ENCODE data around the gene PEX14. TPM values are rescaled to one million over a fixed set of nuclear protein-coding genes. Genes with fewer than 3 reads are reported as not detected.

The PEX14 gene
- total RNA-seq, 1 donor from 2014 or later, result 21.6 TPM

DNA sequence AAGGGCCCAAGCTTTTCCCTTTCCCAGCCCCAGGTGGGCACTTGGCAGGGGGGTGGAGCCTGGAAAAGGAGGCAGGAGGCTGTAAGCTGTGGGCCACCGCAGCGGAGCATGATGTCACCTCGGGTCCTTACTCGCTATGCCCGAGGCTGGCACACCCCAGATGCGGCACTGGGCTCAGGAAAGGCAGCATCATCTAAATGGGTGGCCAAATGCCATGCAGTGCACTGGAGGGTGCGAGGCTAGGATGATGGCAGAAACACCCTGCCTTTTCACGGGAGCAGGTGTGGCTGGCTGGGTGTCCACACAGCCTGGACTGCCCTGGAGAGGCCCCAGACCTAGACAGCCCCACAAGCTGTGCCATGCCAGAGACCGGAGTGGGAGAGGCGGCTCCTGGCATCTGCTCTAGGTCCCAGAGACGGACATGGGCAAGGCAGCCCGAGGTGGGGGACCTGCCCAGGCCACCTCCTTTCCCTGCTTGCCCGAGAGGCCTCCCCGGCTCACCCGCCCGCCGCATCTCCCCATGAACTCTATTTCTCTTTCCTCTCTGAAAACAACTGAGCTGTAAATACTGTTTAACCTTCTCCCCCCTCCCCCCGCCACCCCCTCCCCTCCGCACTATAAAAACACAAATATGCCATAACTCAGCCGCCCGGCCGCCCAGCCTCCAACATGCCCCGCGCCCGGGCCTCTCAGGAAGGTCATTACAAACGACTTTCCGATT is 197.0 kb downstream of the PEX14 start:
- Histone ChIP-seq H3K4me1 (peaks cover 42% of the 10 kb centered on the region), H3K27me3 (no peaks in the 10 kb centered on the region), H3K27ac (peak overlapping the region; percentile 18), H3K9me3 (no peaks in the 10 kb centered on the region), H3K36me3 (no peaks in the 10 kb centered on the region), H3K4me3 (no peak overlapping the region)
- DNase-seq (ENCODE audit: extremely low spot score in 2 of 2), result no peak
- no peak for TF ChIP-seq POLR2AphosphoS5 (IDR thresholded peaks at IDR 0.05; ENCODE audit: insufficient read depth in 1 of 2, low read depth in 1 of 2)
- TF ChIP-seq POLR2A (IDR thresholded peaks at IDR 0.05), result no peak
- no peak for TF ChIP-seq CTCF (IDR thresholded peaks at IDR 0.05)
- intact Hi-C loops (cut with DNase I), result no loop called here

DNA sequence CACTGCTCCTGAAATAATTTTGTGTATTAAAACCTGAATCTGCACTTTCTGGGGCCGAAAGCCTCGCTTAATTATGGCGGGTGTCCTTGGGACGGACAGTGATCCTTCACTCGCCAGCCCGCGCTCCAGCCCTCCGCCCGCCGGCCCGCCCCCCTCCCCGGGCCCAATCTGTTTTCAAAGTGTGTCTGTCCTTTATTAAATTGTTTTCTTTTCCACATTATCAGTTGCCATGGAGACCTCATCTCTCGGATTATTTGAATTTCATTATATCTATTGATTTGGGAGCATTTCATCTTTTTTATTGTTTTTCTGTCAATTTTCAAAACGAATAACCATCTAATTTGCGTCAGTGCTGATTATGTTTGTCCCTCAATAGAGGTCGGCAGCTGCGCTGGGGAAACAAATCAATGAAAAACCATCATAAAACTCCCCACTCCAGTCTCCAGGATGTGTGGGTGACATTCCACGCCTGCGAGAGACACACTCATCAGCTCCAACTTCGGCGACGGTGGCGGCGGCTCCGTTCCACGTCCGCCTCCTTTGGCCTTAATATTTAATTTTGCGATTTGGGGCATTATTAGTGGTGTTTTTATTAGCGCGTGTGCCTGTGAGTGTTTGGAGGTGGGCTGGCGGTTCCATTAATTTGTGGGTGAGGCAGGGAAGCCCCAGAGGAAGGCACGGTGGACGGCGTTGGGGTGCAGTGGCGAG is 197.7 kb downstream of the PEX14 start:
- Histone ChIP-seq H3K36me3 (no peaks in the 10 kb centered on the region), H3K27ac (no peak overlapping the region), H3K4me3 (no peak overlapping the region), H3K4me1 (peaks cover 43% of the 10 kb centered on the region), H3K9me3 (no peaks in the 10 kb centered on the region), H3K27me3 (no peaks in the 10 kb centered on the region)
- TF ChIP-seq POLR2AphosphoS5 (IDR thresholded peaks at IDR 0.05; ENCODE audit: insufficient read depth in 1 of 2, low read depth in 1 of 2) (no peak), POLR2A (IDR thresholded peaks at IDR 0.05) (no peak), CTCF (IDR thresholded peaks at IDR 0.05) (no peak)
- intact Hi-C loops (cut with DNase I), result no loop called here
- no peak for DNase-seq (ENCODE audit: extremely low spot score in 2 of 2)

DNA sequence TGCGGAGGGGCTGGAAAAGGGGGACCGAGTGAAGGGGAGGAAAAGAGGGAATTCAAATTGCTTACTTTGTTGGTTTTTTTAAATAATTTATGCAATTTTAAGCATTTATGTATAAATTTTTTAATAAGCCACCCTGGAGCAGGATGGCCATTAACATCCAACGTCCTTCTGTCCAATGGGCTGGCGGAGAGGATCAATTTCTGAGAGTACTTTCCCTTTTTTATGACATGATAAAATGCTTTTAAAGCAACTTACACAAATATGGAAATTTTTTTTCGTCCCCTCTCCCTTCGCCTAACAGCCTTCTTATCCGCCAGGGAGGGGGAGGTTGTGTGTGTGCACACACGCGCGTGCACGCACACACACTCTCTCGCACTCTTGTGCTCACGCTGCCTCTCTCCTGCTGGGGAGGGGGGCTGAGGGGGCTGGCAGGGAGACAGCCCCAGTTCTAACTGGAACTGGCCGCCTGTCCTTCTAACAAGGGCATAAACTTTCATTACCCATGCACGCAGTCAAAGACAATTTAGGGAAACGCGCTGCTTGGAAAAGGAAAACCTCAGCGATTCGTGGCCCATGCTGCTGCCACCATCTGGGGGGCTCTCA is 198.5 kb downstream of the PEX14 start:
- Histone ChIP-seq H3K36me3 (no peaks in the 10 kb centered on the region), H3K27me3 (no peaks in the 10 kb centered on the region), H3K9me3 (no peaks in the 10 kb centered on the region), H3K27ac (no peak overlapping the region), H3K4me1 (peaks cover 50% of the 10 kb centered on the region), H3K4me3 (no peak overlapping the region)
- TF ChIP-seq CTCF (IDR thresholded peaks at IDR 0.05), result no peak
- TF ChIP-seq POLR2AphosphoS5 (IDR thresholded peaks at IDR 0.05; ENCODE audit: insufficient read depth in 1 of 2, low read depth in 1 of 2), result no peak
- no peak for TF ChIP-seq POLR2A (IDR thresholded peaks at IDR 0.05)
- intact Hi-C loops (cut with DNase I), result no loop called here
- no peak for DNase-seq (ENCODE audit: extremely low spot score in 2 of 2)

DNA sequence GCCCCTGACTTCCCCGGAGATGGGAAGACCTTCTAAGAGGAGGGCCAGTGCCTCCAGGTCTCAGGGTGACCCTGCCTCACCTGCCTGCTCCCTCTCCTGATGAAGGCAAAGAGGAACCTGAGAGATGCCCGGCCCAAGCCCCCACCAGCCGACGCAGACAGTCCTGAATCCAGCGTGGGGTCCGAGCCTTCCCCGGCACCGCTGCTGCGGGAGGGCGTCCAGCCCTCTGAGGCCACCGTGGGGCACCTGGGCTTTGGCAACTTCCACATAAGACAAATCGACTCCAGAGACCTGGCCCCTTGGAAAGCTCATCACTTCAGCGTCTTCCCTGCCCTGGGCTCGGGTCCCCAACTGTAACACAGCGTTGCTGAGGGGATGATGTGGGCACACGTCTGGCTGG is 199.5 kb downstream of the PEX14 start:
- H3K36me3 ChIP-seq, result no peaks in the 10 kb centered on the region
- no peak overlapping the region for H3K27ac ChIP-seq
- no peak for DNase-seq (ENCODE audit: extremely low spot score in 2 of 2)
- H3K4me3 ChIP-seq, result no peak overlapping the region
- no peaks in the 10 kb centered on the region for H3K9me3 ChIP-seq
- peaks cover 58% of the 10 kb centered on the region for H3K4me1 ChIP-seq
- no peaks in the 10 kb centered on the region for H3K27me3 ChIP-seq
- intact Hi-C loops (cut with DNase I), result no loop called here
- TF ChIP-seq CTCF (IDR thresholded peaks at IDR 0.05) (no peak), POLR2AphosphoS5 (IDR thresholded peaks at IDR 0.05; ENCODE audit: insufficient read depth in 1 of 2, low read depth in 1 of 2) (no peak), POLR2A (IDR thresholded peaks at IDR 0.05) (no peak)
